NCI-H187 (cell line): Measurements from ENCODE around the gene BACE1-AS.
"Not testable (repeated sequence)": the region's sequence is repeated elsewhere in the genome, so short reads cannot be mapped to it uniquely, and the experiment has no call there.

Source experiments
- DNase-seq, 2 experiments: peaks; one replicate each; lab custom pipeline; 2025; lab: John Stamatoyannopoulos, UW

BACE1-AS gene

DNA sequence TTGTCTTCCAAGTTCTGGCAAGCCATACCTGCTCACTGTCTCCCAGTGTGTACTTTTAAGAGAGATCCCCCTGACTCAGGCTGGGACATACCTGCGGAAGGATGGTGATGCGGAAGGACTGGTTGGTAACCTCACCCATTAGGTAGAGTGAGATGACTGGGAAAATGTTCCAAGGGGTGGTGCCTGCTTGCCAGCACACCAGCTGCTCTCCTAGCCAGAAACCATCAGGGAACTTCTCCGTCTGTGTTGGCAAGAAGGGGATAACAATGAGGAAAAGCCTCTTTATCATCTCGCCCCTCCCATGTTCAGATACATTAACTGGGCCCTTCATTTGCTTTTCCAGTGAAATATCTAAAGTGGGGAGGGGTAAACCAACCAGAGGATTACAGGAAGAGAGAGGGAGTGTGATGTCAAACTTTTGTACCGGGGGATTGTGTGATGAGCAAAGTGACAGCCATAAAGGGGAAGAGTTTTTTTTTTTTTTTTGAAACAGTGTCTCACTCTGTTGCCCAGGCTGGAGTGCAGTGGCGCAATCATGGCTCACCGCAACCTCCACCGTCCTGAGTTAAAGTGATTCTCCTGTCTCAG, at the start of gene BACE1-AS:
Gene BACE1-AS (plus strand): TSS at position 538 of the 588 bp plus-strand sequence.
- no peak for DNase-seq

DNA sequence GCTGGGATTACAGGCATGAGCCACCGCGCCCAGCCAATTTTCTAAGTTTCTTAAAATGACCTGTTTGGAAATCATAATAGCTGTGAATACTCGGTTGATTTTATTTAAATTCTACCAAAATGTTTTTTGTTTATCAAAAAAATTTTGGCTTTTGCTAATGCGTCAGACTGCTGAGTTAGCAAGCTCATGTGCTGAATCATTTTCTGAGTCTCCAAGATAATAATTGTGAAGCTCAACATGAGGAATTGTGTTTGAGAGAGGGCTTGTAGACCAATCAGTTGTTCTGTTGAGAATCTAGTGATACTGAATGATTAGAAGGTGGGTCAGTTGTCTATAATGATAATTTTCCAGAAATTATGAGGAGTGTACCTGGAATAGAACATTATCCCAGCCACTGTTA, 42.8 kb upstream of the BACE1-AS start:
- DNase-seq, result no peak

DNA sequence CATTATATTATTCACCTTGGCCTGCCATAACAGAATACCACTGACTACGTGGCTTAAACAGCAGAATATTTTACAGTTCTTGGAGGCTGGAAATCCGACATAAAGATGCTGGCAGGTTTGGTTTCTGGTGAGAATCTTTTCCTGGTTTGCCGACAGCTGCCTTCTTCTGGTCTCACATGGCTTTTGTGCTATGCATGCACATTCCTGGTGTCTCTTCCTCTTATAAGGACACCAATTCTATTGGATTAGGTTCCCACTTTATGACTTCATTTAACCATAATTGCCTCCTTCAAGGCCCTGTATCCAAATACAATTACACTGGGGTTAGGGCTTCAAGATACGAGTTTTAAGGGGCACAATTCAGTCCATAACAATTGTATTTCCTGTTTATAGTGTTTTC, 41.6 kb upstream of the BACE1-AS start:
- DNase-seq, result no peak

DNA sequence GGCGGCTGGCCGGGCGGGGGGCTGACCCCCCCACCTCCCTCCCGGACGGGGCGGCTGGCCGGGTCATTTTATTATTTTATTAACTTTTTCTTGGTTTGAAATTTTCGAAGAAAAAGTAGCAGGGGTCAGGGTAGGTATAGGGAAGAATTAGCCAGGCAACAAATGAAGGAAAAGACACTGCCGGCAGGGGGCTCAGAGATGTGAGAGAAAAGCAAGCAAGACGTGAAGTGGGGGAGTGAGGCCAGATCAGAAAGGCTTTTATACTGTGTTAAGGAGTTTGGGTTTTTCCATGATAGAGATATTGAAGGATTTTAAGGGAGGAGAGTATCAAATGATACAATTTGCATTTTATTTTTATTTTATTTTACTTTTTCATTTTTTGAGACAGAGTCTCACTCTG, 39.6 kb upstream of the BACE1-AS start:
- DNase-seq, result no peak

DNA sequence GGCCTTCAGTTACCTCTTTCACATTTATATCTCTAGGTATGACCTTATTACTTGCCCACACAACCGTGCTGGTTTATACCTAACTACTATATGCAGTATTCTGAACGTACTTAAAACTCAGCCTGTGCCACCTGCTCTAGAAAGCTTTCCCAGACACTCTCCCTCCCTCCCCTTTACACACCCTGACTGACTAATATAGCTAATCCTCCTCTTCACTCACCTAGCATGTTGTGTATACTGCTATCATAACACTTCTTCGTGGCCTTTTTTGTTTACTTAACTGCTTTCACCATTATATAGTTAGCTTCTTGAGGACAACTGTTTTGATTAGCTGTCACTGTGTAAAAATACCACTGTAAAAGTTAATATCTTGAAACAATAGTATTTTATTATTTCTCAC, 35.2 kb upstream of the BACE1-AS start:
- DNase-seq, result no peak

DNA sequence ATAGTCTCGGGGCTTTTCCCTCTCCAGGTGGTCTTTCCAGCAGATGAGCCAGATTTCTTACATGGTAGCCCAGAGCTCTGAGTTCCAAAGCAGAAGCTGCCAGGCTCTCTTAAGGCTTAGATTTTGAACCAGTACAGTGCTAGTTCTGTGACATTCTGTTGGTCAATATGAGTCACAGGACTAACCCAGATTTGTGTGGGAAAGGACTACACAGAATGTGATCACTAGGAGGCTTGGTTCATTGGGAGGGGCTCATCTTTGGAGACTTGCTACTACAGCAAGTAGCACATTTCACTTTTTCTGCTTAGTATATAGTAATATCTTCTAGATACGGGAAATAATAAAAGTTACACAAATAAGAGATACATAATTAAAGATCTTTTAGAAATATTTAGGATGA, 34.6 kb upstream of the BACE1-AS start:
- no peak for DNase-seq

DNA sequence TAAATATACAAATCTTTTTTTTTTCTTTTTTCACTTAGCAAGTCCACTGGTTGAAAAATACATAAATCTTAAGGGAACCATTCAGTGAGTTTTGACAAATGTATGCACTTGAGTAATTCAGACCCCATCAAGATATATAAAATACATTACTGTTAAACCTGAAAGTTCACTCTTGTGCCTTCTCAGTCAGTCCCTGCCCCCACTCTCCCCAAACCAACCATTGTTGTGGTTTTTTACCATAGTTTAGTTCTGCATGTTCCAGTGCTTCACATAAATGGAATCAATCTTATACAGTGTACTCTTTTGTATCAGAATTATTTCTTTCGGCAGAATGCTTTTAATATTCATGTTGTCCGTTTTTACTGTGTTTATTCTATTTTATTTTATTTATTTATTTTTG, 32.6 kb upstream of the BACE1-AS start:
- no peak for DNase-seq

DNA sequence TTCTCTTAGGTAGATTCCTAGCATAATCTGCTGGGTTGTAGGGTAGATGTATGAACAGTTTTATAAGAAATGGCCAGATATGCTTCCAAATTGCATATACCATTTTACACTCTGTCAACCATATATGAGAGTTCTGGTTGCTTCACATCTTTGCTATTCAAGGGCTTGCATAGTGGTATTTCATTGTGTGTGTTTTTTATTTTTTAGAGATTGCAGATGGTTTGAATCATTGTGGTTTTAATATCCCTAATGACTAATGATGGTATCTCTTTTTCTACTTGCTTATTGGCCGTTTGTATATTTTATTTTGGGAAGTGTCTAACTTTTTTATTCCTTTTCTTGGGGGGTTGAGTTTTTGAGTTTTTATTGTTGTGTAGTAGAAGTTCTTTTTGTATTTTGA, 31.7 kb upstream of the BACE1-AS start:
- DNase-seq, result no peak

DNA sequence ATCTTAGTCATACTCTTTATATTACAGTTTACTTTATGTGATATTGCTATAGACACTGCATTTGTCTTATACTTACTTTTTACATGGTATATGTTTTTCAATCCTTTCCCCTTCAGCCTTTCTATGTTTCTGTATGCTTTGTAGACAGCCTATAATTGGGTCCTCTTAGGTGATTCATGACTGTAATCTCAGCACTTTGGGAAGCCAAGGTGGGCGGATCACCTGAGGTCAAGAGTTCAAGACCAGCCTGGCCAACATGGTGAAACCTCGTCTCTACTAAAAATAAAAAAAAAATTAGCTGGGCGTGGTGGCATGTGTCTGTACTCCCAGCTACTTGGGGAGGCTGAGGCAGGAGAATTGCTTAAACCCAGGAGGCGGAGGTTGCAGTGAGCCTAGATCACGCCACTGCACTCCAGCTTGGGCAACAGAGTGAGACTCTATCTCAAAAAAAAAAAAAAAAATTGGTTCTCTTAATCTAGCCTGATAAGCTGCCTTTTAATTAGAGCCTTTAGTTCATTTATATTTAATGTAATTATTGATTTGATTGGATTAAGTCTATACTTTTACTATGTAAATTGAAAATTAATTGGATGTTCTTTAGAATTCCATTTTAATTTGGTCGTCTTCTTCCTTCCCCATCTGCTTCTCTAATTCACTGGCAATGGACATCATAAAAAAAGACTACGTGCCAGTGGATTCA, 26.4 kb upstream of the BACE1-AS start:
- not testable (repeated sequence) for DNase-seq

DNA sequence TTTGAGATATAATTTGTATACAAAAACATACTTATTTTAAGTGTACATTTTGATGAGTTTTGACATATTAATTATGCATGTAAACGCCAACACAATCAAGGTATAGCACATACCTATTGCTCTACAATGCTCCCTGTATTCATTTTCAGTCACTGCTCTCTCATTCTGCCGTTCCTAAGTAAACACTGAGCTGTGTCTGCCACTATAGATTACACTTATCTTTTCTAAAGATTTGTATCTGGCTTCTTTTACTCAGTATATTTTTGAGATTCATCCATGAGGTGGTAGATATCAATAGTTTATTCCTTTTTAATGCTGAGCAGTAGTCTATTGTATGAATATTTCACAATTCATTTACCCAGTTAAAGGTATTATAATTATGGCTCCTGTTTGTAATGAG, 25.4 kb upstream of the BACE1-AS start:
- no peak for DNase-seq

DNA sequence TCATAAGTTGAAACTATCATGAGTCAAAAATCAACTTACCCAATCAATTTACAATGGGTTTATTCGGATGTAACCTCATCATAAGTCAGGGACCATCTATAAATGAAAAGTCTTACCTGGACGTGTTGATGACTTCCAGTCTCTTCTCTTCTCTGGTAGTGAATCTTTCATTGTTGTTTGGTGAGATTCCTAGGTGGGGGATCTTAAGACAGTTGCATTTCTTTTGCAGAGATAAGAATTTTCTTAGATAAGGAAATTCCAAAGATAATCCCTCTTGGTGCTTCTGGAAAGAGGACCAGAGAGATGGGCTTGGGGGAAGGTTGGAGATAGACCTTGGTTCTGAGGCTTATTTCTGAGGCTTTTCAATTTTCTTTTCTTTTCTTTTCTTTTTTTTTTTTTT, 21.3 kb upstream of the BACE1-AS start:
- DNase-seq, result no peak

DNA sequence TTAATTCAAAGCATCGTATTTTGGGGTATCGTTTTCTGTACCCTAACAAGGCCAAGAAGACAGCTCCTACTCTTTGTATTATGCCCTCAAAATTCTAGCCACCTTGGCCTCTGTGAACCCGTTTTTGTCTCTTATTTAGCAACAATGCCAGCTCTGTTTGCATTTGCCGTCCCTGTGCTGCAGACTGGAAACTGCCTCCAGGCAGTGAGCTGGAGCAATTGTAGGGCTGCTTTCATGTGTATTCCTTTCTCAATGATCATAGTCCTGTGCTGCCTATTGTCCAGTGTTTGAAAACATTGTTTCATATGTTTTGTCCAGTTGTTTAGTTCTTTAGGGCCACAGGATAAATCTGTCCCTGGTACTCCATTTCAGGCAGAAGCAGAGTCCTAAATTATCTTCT, 19.9 kb upstream of the BACE1-AS start:
- DNase-seq, result no peak

DNA sequence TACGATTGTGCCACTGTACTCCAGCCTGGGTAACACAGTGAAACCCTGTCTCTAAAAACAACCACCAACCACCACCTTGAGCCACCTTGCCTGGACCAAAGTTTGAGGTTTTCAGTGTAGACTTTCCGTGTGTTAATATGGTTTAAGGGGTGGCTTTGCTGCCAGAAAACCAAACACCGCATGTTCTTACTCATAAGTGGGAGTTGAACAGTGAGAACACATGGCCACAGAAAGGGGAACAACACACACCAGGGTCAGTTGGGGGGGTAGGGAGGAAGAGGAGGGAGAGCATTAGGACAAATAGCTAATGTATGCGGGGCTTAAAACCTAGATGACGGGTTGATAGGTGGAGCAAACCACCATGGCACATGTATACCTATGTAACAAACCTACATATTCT, 19.0 kb upstream of the BACE1-AS start:
- not testable (repeated sequence) for DNase-seq

DNA sequence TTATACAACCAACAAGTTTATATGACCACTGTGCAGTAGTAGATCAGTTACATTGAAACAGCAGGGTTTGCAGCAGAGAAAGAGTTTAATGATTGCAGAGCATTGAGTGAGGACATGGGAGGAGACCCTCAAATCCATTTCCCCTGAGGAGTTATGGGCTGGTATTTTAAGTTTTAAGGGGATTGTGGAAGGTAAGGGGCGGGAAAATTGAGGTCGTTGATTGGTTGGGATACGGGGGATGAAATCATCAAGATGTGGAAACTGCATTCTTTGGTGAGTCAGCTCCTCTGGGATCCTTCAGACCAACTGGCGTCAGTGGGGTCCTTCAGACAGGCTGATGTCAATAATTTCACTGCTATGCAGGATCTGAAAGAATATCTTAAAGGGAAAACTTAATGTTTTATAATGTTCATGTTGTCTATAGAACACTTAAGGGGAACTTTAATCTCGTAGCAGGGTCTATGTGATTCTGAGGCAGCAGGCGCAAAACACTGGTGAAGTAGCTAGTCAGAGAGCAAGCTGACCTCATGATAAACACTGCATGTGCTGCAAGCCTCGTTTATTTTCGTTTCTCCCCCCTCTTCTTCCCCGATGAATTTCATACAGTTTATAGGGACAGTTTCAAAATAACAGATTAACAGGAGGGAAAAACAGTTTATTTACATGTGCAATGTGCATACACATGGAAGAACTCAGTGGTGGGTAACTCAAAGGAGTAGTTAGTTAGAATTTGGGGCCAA, 17.4 kb upstream of the BACE1-AS start:
- no peak for DNase-seq

DNA sequence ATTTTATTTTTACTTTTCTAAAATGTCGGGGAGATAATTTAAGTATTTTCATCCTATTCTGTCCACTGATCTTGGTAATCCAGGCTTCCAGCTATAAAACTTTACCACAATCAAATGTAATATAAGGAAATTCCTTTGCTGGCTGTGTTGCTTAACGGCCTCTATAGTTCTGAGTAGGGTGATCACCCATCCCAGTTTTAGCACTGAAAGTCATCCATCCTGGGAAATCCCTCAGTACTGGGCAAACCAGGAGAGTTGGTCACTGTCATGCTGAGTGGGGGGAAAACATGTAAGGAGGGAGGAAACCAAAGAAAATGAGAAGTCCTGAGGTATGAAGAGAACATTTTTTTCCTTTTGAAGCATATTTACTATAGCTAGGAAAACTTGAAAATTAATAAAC, 12.8 kb upstream of the BACE1-AS start:
- DNase-seq, result no peak

DNA sequence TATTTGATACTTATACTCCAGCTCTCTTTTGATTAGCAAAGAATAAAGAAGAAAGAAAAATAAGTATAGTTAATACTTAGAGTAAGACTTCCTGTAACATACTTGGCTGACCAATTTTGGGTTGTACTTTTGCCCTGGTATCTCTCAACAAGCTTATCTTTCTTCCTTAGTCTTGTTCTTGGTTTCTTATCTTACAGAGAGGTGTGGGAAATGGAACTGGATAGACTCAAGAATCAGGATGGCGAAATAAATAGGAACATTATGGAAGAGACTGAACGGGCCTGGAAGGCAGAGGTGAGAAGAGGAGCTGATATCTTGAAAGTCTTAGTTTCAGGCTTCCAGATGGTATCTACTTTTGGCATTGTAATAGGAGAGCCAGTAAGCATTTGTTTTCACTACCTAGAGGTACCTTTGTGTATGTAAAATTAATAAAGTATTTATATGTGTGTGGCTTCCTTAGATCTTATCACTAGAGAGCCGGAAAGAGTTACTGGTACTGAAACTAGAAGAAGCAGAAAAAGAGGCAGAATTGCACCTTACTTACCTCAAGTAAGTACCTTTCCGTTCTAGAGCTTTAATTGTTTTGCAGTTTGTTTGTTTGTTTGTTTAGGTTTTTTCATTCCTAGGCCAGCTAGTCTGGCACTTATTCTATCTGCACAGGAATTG, 11.3 kb upstream of the BACE1-AS start:
- DNase-seq, result no peak

DNA sequence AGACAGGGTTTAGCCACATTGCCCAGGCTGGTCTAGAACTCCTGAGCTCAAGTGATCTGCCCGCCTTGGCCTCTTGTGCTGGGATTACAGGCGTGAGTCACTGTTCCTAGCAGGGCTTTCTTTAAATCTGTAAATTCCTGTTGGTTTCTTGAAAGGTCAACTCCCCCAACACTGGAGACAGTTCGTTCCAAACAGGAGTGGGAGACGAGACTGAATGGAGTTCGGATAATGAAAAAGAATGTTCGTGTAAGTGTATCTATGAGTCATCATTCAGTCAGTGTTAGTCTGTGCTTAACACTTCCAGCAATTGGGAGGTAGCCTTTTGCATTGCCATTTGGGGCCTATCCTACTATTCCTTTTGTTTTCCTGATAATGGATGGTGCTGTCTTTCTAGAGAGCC, 10.0 kb upstream of the BACE1-AS start:
- DNase-seq, result no peak

DNA sequence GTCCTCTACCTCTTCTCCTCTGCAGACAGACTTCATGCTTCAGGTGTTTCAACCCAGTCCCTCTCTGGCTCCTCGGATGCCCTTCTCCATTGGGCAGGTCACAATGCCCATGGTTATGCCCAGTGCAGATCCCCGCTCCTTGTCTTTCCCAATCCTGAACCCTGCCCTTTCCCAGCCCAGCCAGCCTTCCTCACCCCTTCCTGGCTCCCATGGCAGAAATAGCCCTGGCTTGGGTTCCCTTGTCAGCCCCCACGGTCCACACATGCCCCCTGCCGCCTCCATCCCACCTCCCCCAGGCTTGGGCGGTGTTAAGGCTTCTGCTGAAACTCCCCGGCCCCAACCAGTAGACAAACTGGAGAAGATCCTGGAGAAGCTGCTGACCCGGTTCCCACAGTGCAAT, 9.3 kb upstream of the BACE1-AS start:
- DNase-seq, result no peak

DNA sequence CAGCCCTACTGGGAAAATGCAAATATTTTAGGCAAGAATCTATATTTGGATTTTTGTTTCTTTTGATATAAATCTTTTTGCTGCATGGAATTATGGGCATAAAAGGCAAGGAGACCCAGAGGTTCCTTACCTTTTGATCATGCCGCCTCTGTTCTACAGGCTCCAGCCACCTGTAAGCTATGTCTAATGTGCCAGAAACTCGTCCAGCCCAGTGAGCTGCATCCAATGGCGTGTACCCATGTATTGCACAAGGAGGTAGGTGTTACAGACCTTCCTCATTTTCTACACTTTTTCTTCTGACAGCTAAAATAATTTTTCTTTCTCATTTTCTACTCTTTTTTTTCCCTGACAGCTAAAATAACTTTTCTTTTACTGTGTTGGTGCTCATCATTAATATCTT, 8.2 kb upstream of the BACE1-AS start:
- no peak for DNase-seq

DNA sequence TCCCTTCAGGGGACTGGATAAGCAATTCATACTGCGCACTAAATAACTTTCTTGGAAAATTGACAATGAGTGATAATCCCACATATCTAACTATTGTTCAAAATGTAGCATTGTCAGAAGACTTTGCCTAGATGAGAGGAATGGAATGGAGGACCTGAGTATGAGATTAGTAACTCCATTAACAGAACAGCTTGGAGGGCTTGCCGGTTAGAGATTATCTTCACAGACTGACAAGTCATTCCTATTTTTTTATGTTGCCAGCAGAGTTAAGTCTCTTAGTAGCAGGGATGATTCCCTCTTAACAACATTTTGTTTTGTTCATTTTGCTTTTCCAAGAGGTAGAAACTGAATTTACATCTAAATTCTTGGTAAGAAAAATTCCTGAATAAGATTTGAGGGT, 7.1 kb upstream of the BACE1-AS start:
- no peak for DNase-seq

DNA sequence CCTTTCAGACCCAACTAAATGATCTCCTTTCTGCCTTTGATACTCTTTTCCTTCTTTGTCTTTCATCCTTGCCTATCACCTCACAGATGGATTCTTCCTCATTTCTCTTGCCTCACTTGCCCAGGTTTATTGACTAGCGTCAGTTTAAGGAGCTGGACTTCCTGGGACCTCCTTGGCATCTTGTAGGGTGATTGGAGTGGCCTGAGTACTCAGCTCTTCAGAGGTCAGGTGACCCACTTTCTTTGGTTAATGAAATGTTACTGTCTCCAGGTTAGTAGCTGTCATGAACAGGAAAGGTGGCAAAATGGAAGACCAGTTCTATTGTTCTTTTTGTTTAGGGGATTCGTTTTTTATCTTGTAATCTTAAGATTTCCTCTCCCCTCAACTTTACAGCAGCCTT, 4.6 kb upstream of the BACE1-AS start:
- DNase-seq, result no peak

DNA sequence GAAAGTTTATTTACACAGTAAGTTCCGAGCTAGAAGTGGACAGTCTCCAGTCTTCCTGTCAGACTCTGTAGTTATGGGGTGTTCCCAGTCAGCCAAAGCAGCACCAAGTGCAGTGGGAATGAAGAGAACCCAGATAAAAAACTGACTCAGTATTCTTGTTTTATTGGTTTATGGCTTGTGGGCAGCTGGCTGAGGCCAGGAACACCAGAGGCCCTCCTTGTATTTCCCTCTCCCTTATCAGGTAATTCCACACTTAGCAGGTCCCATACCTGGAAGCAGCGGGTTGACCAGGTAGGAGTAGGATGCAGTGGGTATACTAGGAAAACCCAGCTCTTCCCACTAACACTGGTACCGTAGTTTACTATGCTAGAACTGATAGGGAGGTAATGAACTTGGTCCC, 3.5 kb upstream of the BACE1-AS start:
- no peak for DNase-seq

DNA sequence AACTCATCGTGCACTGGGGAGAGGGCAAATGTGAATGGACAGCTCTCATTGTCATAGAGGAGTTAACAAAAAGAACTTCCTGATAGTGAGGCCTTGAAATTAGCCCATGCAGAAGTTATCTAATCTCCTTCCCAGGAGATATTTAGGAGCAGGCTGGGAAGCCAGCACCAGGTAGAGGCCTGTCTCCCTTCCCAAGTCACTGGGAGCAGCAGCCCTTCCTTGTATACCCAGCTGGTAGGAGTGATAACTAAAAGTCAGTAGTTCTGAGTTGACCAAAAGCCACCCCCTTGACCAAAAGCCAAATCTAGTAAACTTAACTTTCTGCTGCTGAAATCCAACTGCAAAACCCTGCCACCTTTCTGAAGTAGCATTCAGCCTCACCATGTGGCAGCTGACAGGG, 1.4 kb upstream of the BACE1-AS start:
- DNase-seq, result no peak
